Loucy (cell line): Measurements from ENCODE around the gene FHL3.

Experiments
- EZH2phosphoT487 ChIP-seq: fragments of 200-600 bp; IDR thresholded peaks from 2 replicates; pipeline ENCODE4 v1.6.1; 2018; ENCODE audit warnings: antibody characterized with exemption, mild to moderate bottlenecking, moderate library complexity, borderline replicate concordance
- TF ChIP-seq, protein P1 (sequence below): fragments of 200-600 bp; sonication (generic); conservative IDR thresholded peaks from 2 replicates; pipeline ENCODE4 v1.5.1; 2014; ENCODE audit warnings: mild to moderate bottlenecking, antibody characterized with exemption, low read length

DNA sequence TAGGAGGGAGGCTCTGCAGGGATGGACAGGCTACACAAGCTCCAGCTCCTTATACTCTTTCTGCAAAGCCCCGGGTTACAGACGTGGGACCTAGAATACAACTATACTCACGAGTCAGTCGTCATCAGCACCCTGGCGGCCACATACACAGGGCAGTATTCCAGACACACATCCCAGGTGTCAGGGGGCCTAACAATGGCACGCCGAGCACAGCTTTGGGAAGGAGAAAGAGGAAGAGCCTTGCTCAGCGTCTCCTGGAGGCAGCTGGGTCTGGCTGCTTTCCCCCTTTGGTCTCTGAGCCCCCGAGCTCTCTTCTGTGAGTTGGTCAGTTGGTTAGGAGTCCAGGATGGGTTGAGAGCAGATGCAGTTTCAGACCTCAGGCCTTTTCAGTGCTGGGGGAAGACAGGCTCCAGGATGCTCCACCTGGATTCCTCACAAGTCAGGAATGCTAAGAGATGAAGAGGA, 45.8 kb upstream of the FHL3 start:
- TF ChIP-seq, protein P1, sequence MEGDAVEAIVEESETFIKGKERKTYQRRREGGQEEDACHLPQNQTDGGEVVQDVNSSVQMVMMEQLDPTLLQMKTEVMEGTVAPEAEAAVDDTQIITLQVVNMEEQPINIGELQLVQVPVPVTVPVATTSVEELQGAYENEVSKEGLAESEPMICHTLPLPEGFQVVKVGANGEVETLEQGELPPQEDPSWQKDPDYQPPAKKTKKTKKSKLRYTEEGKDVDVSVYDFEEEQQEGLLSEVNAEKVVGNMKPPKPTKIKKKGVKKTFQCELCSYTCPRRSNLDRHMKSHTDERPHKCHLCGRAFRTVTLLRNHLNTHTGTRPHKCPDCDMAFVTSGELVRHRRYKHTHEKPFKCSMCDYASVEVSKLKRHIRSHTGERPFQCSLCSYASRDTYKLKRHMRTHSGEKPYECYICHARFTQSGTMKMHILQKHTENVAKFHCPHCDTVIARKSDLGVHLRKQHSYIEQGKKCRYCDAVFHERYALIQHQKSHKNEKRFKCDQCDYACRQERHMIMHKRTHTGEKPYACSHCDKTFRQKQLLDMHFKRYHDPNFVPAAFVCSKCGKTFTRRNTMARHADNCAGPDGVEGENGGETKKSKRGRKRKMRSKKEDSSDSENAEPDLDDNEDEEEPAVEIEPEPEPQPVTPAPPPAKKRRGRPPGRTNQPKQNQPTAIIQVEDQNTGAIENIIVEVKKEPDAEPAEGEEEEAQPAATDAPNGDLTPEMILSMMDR: no peak
- TF ChIP-seq EZH2phosphoT487: no peak
